ENCODE data around the gene PI4KA.

PI4KA gene

GRCh38 chr22:20756846-20757245, 101.8 kb downstream of the PI4KA start:
- no peak for DNase-seq
- no peak overlapping the region for H3K27ac ChIP-seq (ENCODE audit: low read depth, low read length)

GRCh38 chr22:20752873-20753272, 105.7 kb downstream of the PI4KA start:
- Histone ChIP-seq H2AK5ac (ENCODE audit: low read length) (no peak overlapping the region), H3K9ac (ENCODE audit: low read length) (no peak overlapping the region), H3K4ac (ENCODE audit: low read depth, low read length) (no peak overlapping the region), H3K23ac (ENCODE audit: low read length) (no peak overlapping the region), H3K79me1 (ENCODE audit: low read length) (no peaks in the 10 kb centered on the region), H4K91ac (ENCODE audit: low read depth, low read length) (no peak overlapping the region), H3K14ac (ENCODE audit: low read length) (no peak overlapping the region), H3K36me3 (ENCODE audit: control insufficient read depth in 1 of 2, insufficient read depth in 2 of 2, low read length in 2 of 2) (peaks cover 16 to 36% of the 10 kb centered on the region in 2 experiments), H4K12ac (ENCODE audit: low read depth, low read length) (no peak overlapping the region), H2AFZ (ENCODE audit: insufficient read depth, low read length, poor library complexity) (no peak overlapping the region), H3K9me3 (ENCODE audit: insufficient read depth, low read depth, low read length) (no peaks in the 10 kb centered on the region), H3K27me3 (ENCODE audit: insufficient read depth, low read length) (no peaks in the 10 kb centered on the region), H2BK5ac (ENCODE audit: low read depth, low read length, poor library complexity) (no peak overlapping the region), H3K27ac (ENCODE audit: low read depth, low read length) (no peak overlapping the region), H3K79me2 (ENCODE audit: control insufficient read depth, insufficient read depth, low read length, poor library complexity) (no peaks in the 10 kb centered on the region), H4K8ac (ENCODE audit: low read depth, low read length) (no peak overlapping the region), H3K4me1 (ENCODE audit: control insufficient read depth in 1 of 2, insufficient read depth in 2 of 2, low read length in 2 of 2) (no peaks in the 10 kb centered on the region), H2BK12ac (ENCODE audit: low read length) (no peak overlapping the region), H3K18ac (ENCODE audit: low read length) (no peak overlapping the region), H3K4me2 (ENCODE audit: low read length) (no peak overlapping the region), H3K4me3 (ENCODE audit: low read depth, low read length) (no peak overlapping the region), H2BK120ac (ENCODE audit: insufficient read depth, low read length, poor library complexity) (no peak overlapping the region)
- DNase-seq: no peak
- no CpG with 5 or more reads among the region's 10 CpGs for WGBS (ENCODE audit: extremely low coverage, insufficient coverage, insufficient read length)

More at GRCh38 chr22:20756846-20757245, 101.8 kb downstream of the PI4KA start:
- Histone ChIP-seq H3K79me1 (ENCODE audit: low read length) (no peaks in the 10 kb centered on the region), H2AK5ac (ENCODE audit: low read length) (no peak overlapping the region), H3K9me3 (ENCODE audit: insufficient read depth, low read depth, low read length) (no peaks in the 10 kb centered on the region), H3K4me3 (ENCODE audit: low read depth, low read length) (no peak overlapping the region), H4K8ac (ENCODE audit: low read depth, low read length) (no peak overlapping the region), H3K36me3 (ENCODE audit: control insufficient read depth in 1 of 2, insufficient read depth in 2 of 2, low read length in 2 of 2) (peaks cover 9 to 19% of the 10 kb centered on the region in 2 experiments), H3K4ac (ENCODE audit: low read depth, low read length) (no peak overlapping the region), H3K14ac (ENCODE audit: low read length) (no peak overlapping the region), H3K18ac (ENCODE audit: low read length) (no peak overlapping the region), H2BK12ac (ENCODE audit: low read length) (no peak overlapping the region), H3K9ac (ENCODE audit: low read length) (no peak overlapping the region), H4K12ac (ENCODE audit: low read depth, low read length) (no peak overlapping the region), H3K79me2 (ENCODE audit: control insufficient read depth, insufficient read depth, low read length, poor library complexity) (no peaks in the 10 kb centered on the region), H2AFZ (ENCODE audit: insufficient read depth, low read length, poor library complexity) (no peak overlapping the region), H3K23ac (ENCODE audit: low read length) (no peak overlapping the region), H3K27me3 (ENCODE audit: insufficient read depth, low read length) (no peaks in the 10 kb centered on the region), H3K4me1 (ENCODE audit: control insufficient read depth in 1 of 2, insufficient read depth in 2 of 2, low read length in 2 of 2) (no peaks in the 10 kb centered on the region), H2BK5ac (ENCODE audit: low read depth, low read length, poor library complexity) (no peak overlapping the region), H4K91ac (ENCODE audit: low read depth, low read length) (no peak overlapping the region), H3K4me2 (ENCODE audit: low read length) (no peak overlapping the region), H2BK120ac (ENCODE audit: insufficient read depth, low read length, poor library complexity) (no peak overlapping the region)
- WGBS (ENCODE audit: extremely low coverage, insufficient coverage, insufficient read length): no CpG with 5 or more reads among the region's 3 CpGs

- H3K4ac ChIP-seq (ENCODE audit: low read depth, low read length): no peak overlapping the region
These were observed 106.4 kb downstream of the PI4KA start for GRCh38 chr22:20752104-20752741.

GRCh38 chr22:20751185-20751851, 107.3 kb downstream of the PI4KA start:
- H4K8ac ChIP-seq (ENCODE audit: low read depth, low read length): no peak overlapping the region
- H3K79me1 ChIP-seq (ENCODE audit: low read length): no peaks in the 10 kb centered on the region
- no CpG with 5 or more reads among the region's 18 CpGs for WGBS (ENCODE audit: extremely low coverage, insufficient coverage, insufficient read length)
- no peak overlapping the region for H3K18ac ChIP-seq (ENCODE audit: low read length)
- H2AFZ ChIP-seq (ENCODE audit: insufficient read depth, low read length, poor library complexity): no peak overlapping the region
- H2BK12ac ChIP-seq (ENCODE audit: low read length): no peak overlapping the region
- H3K14ac ChIP-seq (ENCODE audit: low read length): no peak overlapping the region
- no peaks in the 10 kb centered on the region for H3K9me3 ChIP-seq (ENCODE audit: insufficient read depth, low read depth, low read length)
- no peaks in the 10 kb centered on the region for H3K4me1 ChIP-seq (ENCODE audit: control insufficient read depth in 1 of 2, insufficient read depth in 2 of 2, low read length in 2 of 2)
- H3K27ac ChIP-seq (ENCODE audit: low read depth, low read length): no peak overlapping the region
- no peak overlapping the region for H2AK5ac ChIP-seq (ENCODE audit: low read length)
- no peak overlapping the region for H3K4me2 ChIP-seq (ENCODE audit: low read length)
- no peaks in the 10 kb centered on the region for H3K27me3 ChIP-seq (ENCODE audit: insufficient read depth, low read length)
- H2BK120ac ChIP-seq (ENCODE audit: insufficient read depth, low read length, poor library complexity): no peak overlapping the region
- H4K12ac ChIP-seq (ENCODE audit: low read depth, low read length): no peak overlapping the region
- H3K79me2 ChIP-seq (ENCODE audit: control insufficient read depth, insufficient read depth, low read length, poor library complexity): no peaks in the 10 kb centered on the region
- H3K4ac ChIP-seq (ENCODE audit: low read depth, low read length): no peak overlapping the region
- H2BK5ac ChIP-seq (ENCODE audit: low read depth, low read length, poor library complexity): no peak overlapping the region
- H3K9ac ChIP-seq (ENCODE audit: low read length): no peak overlapping the region
- H4K91ac ChIP-seq (ENCODE audit: low read depth, low read length): no peak overlapping the region
- peaks cover 26 to 45% of the 10 kb centered on the region in 2 experiments for H3K36me3 ChIP-seq (ENCODE audit: control insufficient read depth in 1 of 2, insufficient read depth in 2 of 2, low read length in 2 of 2)
- DNase-seq: peak in 1 of 2 donors; percentile 14
- H3K4me3 ChIP-seq (ENCODE audit: low read depth, low read length): no peak overlapping the region
- no peak overlapping the region for H3K23ac ChIP-seq (ENCODE audit: low read length)

More at GRCh38 chr22:20752104-20752741, 106.4 kb downstream of the PI4KA start:
- Histone ChIP-seq H4K91ac (ENCODE audit: low read depth, low read length) (no peak overlapping the region), H3K4me3 (ENCODE audit: low read depth, low read length) (no peak overlapping the region), H3K14ac (ENCODE audit: low read length) (no peak overlapping the region), H3K4me1 (ENCODE audit: control insufficient read depth in 1 of 2, insufficient read depth in 2 of 2, low read length in 2 of 2) (no peaks in the 10 kb centered on the region), H4K12ac (ENCODE audit: low read depth, low read length) (no peak overlapping the region), H2BK120ac (ENCODE audit: insufficient read depth, low read length, poor library complexity) (no peak overlapping the region), H3K4me2 (ENCODE audit: low read length) (no peak overlapping the region), H3K23ac (ENCODE audit: low read length) (no peak overlapping the region), H3K79me1 (ENCODE audit: low read length) (no peaks in the 10 kb centered on the region), H3K36me3 (ENCODE audit: control insufficient read depth in 1 of 2, insufficient read depth in 2 of 2, low read length in 2 of 2) (peaks cover 19 to 39% of the 10 kb centered on the region in 2 experiments), H2AK5ac (ENCODE audit: low read length) (no peak overlapping the region), H2BK5ac (ENCODE audit: low read depth, low read length, poor library complexity) (no peak overlapping the region), H3K9ac (ENCODE audit: low read length) (no peak overlapping the region), H3K18ac (ENCODE audit: low read length) (no peak overlapping the region), H4K8ac (ENCODE audit: low read depth, low read length) (no peak overlapping the region), H3K9me3 (ENCODE audit: insufficient read depth, low read depth, low read length) (no peaks in the 10 kb centered on the region), H3K79me2 (ENCODE audit: control insufficient read depth, insufficient read depth, low read length, poor library complexity) (no peaks in the 10 kb centered on the region), H3K27me3 (ENCODE audit: insufficient read depth, low read length) (no peaks in the 10 kb centered on the region), H2BK12ac (ENCODE audit: low read length) (no peak overlapping the region), H2AFZ (ENCODE audit: insufficient read depth, low read length, poor library complexity) (no peak overlapping the region), H3K27ac (ENCODE audit: low read depth, low read length) (no peak overlapping the region)
- no peak for DNase-seq
- WGBS (ENCODE audit: extremely low coverage, insufficient coverage, insufficient read length): no CpG with 5 or more reads among the region's 7 CpGs
